Fibroblast of villous mesenchyme (primary cell): ENCODE measurements around the gene SFSWAP. TPM values are rescaled to one million over a fixed set of nuclear protein-coding genes. Genes with fewer than 3 reads are reported as not detected.

Experiments
- DNase-seq: peaks from one replicate; pipeline ENCODE4 v3.0.0-alpha.2; 2010; ENCODE audit warnings: low read depth
- H3K4me3 ChIP-seq: 2 replicates; pipeline ENCODE4 v1.5.1; 2011; ENCODE audit warnings: low read depth, mild to moderate bottlenecking, low read length
- total RNA-seq: library from RNA; depleted of rRNA; stranded (reverse); fragments of >200 nt; gene quantifications from 2 replicates; pipeline ENCODE4 v1.2.3, GENCODE V29; 2012
- TF ChIP-seq, protein P1 (sequence below): IDR thresholded peaks from 2 replicates; pipeline ENCODE4 v1.5.1; 2012; ENCODE audit warnings: low read depth, mild to moderate bottlenecking, low read length; ENCODE audit not compliant: insufficient read depth

SFSWAP gene
- total RNA-seq, 1 donor = 28.5 TPM

DNA sequence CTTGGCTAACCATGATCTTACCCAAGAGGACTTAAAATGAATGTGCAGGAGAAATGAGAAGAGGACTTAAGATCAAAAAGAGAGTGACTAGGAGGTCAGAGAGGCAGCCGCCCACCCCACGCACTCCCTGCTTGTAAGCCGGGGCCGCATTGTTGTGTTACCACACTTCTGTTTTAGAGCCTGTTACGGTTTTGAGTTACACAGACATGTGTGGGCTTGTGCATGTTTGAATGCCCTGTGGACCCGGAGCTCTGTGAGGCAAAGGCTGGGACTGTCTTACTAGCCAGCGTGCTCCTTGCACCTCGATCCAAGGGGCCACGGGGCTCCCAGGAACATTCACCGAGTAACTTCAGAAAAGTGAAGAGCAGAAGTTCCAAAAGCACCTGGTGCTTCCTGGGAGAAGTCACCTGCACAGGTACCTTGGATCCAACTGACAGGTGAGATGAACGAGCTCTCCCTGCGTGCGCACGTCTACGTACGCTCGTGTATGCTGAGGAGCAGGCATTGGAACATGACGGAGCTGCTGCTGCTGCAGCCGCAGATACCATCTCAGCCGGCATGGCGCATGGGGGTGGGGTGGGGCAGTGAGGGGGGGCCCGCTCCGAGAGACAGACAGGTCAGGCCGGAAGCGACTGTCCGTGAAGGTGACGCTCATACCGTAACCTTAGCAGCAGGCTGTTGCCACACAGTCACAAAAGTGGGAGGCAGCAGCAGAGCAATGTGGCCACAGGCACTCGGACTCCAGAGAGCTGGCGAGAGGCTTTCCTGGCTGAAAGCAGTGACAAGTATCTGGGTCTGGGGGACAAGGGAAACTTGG is 23.7 kb downstream of the SFSWAP start:
- no peak for DNase-seq
- TF ChIP-seq, protein P1, sequence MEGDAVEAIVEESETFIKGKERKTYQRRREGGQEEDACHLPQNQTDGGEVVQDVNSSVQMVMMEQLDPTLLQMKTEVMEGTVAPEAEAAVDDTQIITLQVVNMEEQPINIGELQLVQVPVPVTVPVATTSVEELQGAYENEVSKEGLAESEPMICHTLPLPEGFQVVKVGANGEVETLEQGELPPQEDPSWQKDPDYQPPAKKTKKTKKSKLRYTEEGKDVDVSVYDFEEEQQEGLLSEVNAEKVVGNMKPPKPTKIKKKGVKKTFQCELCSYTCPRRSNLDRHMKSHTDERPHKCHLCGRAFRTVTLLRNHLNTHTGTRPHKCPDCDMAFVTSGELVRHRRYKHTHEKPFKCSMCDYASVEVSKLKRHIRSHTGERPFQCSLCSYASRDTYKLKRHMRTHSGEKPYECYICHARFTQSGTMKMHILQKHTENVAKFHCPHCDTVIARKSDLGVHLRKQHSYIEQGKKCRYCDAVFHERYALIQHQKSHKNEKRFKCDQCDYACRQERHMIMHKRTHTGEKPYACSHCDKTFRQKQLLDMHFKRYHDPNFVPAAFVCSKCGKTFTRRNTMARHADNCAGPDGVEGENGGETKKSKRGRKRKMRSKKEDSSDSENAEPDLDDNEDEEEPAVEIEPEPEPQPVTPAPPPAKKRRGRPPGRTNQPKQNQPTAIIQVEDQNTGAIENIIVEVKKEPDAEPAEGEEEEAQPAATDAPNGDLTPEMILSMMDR = no peak
- no peak overlapping the region for H3K4me3 ChIP-seq

DNA sequence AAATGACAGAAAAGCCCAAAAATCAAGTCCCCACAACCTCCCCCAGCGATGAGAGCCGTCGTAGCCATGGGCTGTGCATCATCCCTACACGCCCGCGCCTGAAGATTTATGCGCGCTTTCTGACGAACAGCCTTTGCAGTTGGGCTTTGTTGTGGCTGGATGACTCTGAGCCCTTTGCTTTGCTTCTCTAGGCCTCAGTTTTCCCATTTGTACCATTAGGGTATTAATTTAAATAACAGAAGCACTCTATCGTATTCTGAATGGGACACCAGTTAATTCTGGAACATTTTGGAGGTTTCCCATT is 24.2 kb downstream of the SFSWAP start:
- H3K4me3 ChIP-seq = no peak overlapping the region
- TF ChIP-seq, protein P1 = no peak
- DNase-seq = no peak

DNA sequence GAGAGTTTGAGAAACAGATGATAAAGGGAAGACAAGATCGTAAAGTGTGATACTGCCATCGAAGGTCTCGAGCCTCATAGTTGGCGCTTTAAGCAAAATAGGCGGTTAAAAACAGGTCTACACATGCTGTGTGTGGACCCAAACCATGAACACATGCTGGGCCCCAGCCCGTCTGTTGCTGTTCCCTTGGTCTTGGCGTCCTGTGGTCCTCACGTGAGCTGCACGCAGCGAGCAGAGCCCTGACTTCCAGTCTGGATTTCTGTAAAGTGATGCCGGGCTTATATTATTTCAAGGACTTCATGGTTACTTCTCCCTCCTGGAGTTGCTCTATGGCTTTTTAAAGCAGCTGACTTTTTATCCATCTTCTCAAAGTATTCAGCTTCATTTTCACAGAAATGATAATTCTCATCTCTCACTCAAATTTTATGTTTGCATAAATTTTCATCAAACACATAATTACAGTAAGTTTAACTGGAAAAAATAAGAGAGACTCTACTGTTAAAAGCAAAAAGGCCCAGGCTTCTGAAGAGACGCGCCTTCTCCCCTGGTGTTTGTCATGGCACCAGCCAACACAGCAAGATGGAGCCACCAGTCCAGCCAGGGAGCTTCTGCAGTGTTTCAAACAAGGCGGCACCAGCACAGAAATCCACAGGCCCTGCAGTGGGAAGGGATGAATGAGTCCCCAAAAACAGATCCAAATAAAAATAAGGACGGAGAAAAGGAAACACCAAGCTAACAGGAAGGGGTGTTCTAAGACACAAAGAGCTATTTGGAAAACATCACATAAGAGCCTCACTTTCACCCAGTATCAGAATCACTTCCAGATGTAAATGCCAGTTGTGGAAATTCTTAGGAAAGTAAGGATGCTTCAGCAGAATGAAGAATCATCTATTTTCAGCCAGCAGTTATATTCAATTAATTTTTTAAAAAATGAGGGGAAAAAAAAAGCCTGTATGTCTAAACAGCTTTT is 24.9 kb downstream of the SFSWAP start:
- TF ChIP-seq, protein P1 = no peak
- no peak for DNase-seq
- no peak overlapping the region for H3K4me3 ChIP-seq

DNA sequence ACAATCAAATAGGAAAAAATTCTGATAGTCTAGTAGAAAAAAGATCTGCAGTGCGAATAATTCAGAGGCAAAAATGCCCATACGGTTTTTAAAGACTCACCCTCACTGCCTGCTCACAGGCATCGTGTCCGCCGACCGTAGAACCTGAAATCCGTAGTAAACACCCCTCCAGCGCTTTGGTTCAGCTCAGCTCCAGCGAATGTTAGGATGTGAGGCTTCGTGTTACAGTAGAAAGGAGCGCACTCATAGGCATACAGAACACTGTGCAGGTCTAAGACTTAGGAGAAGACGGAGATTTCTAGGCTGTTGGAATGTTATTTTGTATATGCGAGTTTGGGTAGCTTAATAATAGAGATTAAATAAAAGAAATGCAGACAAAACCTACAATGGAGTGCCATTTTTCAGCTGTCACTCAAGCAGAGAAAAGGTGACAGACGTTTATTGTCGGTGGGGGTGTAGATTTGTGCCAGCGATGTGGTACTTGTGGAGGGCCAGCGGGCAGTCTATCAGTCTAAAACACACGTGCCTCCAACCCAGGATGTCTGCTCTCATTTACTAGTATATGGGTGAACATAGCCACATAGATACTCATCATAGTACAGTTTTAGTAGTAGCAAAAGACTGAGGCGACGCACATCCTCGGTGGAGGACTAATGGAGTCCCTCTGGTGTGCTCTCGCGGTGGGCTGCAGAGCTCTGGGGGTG is 25.7 kb downstream of the SFSWAP start:
- TF ChIP-seq, protein P1 = no peak
- no peak overlapping the region for H3K4me3 ChIP-seq
- DNase-seq = no peak

DNA sequence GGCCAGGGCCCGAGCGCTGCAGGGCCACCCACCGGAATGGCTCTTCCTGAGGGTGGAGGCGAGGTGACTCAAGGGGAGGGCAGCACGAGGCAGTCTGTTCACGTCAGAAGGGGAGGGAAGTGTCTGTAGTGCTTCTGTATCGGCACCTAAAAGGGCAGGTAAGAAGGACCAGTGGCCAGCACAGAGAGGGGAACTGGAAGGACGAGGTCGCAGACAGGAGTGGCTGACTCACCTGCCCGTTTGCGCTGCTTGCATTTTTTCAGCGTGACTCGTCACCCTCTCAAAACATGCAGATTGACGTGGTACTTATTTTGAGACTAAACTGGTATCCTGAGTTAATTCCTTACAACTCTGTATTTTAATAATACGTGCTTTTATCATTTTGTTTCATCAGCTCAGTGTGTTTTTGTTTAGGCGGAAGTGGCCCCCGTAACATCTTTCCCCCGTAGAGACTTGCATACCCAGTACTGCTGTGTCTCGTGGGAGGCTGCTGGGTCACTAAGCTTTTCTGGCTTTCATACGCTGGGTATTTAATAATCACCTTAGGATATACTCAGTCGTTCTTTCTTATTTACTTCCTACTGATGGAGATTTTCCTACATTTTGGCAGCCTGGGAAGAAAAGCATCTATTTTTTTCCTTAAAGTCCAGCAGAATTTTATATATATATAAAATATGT is 26.4 kb downstream of the SFSWAP start:
- DNase-seq = peak; percentile 43
- no peak overlapping the region for H3K4me3 ChIP-seq
- TF ChIP-seq, protein P1 = no peak

DNA sequence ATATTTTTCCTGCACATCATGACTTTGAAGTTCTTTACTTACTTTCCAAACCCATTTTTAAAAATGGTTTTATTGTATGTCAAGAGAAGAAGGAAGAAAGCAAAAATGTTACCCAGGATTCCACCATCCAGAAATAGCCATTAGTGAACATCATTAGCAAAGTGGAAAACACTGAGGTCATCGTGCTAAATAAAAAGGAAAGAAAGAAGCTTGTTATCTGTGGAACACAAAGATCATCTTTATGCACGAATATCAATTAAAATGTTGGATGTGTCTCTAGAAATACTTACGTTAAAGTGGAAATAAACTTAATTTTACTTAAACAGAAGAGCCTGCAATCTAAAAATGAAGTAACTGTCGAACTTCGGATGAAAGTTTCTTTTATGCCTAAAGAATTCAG is 27.3 kb downstream of the SFSWAP start:
- DNase-seq = no peak
- no peak overlapping the region for H3K4me3 ChIP-seq
- TF ChIP-seq, protein P1 = no peak
